Caco-2 (cell line): Measurements from ENCODE around the gene HOXB2. TPM values are rescaled to one million over a fixed set of nuclear protein-coding genes. Genes with fewer than 3 reads are reported as not detected.
A peak's percentile ranks its signal among the peaks of the same experiment; 100 is the strongest.

Experiments
- BruUV-seq: library from RNA; stranded (reverse); fragments of 400-500 nt; replicated peaks from 2 replicates; lab custom pipeline; 2021; lab: Mats Ljungman, UMichigan
- CTCF ChIA-PET: fragments of 300-600 bp; sonication (Branson Sonifier 250); formaldehyde crosslinking; loops from one replicate; lab custom pipeline; 2022; ENCODE audit warnings: antibody characterized with exemption; lab: Charles Lee
- POLR2A ChIA-PET: fragments of 300-600 bp; sonication (Branson Sonifier 250); formaldehyde crosslinking; loops from one replicate; lab custom pipeline; 2022; ENCODE audit warnings: antibody characterized with exemption; lab: Charles Lee
- DNase-seq, 2 experiments: peaks; one replicate each; pipeline versions ENCODE4 v3.0.0 to v3.0.0-alpha.2; 2020 to 2022
- H3K27me3 ChIP-seq: replicated peaks from 2 replicates; pipeline ENCODE4 v1.6.0; 2011; ENCODE audit warnings: low read length; ENCODE audit not compliant: control insufficient read depth, insufficient read depth
- H3K36me3 ChIP-seq: 2 replicates; pipeline ENCODE4 v1.5.1; 2011; ENCODE audit warnings: low read length; ENCODE audit not compliant: control insufficient read depth, insufficient read depth
- H3K4me1 ChIP-seq: fragments of 250-450 bp; sonication (Bioruptor Pico); 2 replicates; pipeline ENCODE4 v1.5.1; 2020; ENCODE audit warnings: mild to moderate bottlenecking
- H3K4me3 ChIP-seq: 2 replicates; pipeline ENCODE4 v1.5.1; 2011; ENCODE audit warnings: low read depth, mild to moderate bottlenecking, control low read depth, low read length
- H3K9me3 ChIP-seq: fragments of 250-450 bp; sonication (Bioruptor Pico); 2 replicates; pipeline ENCODE4 v1.5.1; 2020; ENCODE audit warnings: mild to moderate bottlenecking, moderate library complexity
- H3K27ac Mint-ChIP-seq: one replicate; pipeline ENCODE4 v1.8.0; 2022; ENCODE audit warnings: mixed read lengths; ENCODE audit not compliant: unreplicated experiment
- H3K27me3 Mint-ChIP-seq: one replicate; pipeline ENCODE4 v1.8.0; 2022; ENCODE audit warnings: mixed read lengths; ENCODE audit not compliant: insufficient read depth, unreplicated experiment
- H3K36me3 Mint-ChIP-seq: one replicate; pipeline ENCODE4 v1.8.0; 2022; ENCODE audit warnings: mild to moderate bottlenecking, mixed read lengths; ENCODE audit not compliant: insufficient read depth, unreplicated experiment
- H3K4me1 Mint-ChIP-seq: one replicate; pipeline ENCODE4 v1.8.0; 2022; ENCODE audit warnings: low read depth, mixed read lengths; ENCODE audit not compliant: unreplicated experiment
- H3K4me3 Mint-ChIP-seq: one replicate; pipeline ENCODE4 v1.8.0; 2022; ENCODE audit warnings: mild to moderate bottlenecking, moderate library complexity, mixed read lengths; ENCODE audit not compliant: unreplicated experiment
- H3K9me3 Mint-ChIP-seq: one replicate; pipeline ENCODE4 v1.8.0; 2022; ENCODE audit warnings: mixed read lengths; ENCODE audit not compliant: unreplicated experiment
- intact Hi-C: fragments of 100-400 bp; cut with micrococcal nuclease; formaldehyde crosslinking; loops from one replicate; pipeline ENCODE4 v1.10.0; 2022; ENCODE audit not compliant: unreplicated experiment
- total RNA-seq: library from RNA; stranded (reverse); gene quantifications from 2 replicates; pipeline ENCODE4 v1.2.3, GENCODE V29; 2022
- TF ChIP-seq, protein P1 (sequence below), 2 experiments: fragments of 200-600 bp in 1 of 2; IDR thresholded peaks; 1 replicate in 1 of 2; 2 replicates in 1 of 2; pipeline versions ENCODE4 v1.5.1 to v1.8.0; 2011 to 2022; ENCODE audit warnings: antibody characterized with exemption in 1 of 2, control low read depth in 1 of 2, inconsistent platforms in 1 of 2, low read depth in 1 of 2, low read length in 1 of 2, mild to moderate bottlenecking in 1 of 2, moderate library complexity in 1 of 2; ENCODE audit not compliant: insufficient read depth in 1 of 2, severe bottlenecking in 1 of 2, unreplicated experiment in 1 of 2

HOXB2 gene
- total RNA-seq, 1 experiment from 2014 or later, result 1.1 TPM

- Mint-ChIP-seq H3K36me3 (no peaks in the 10 kb centered on the region), H3K27me3 (no peaks in the 10 kb centered on the region), H3K9me3 (no peaks in the 10 kb centered on the region), H3K4me1 (peaks cover 7% of the 10 kb centered on the region), H3K27ac (no peak overlapping the region), H3K4me3 (no peak overlapping the region)
- Histone ChIP-seq H3K9me3 (no peaks in the 10 kb centered on the region), H3K4me1 (peaks cover 9% of the 10 kb centered on the region), H3K4me3 (no peak overlapping the region), H3K36me3 (no peaks in the 10 kb centered on the region), H3K27me3 (no peaks in the 10 kb centered on the region; the same call in 1 of the 2 replicates)
- ChIA-PET CTCF (no interaction called here), POLR2A (no interaction called here)
- no peak for DNase-seq
- no TSS peak for BruUV-seq
- intact Hi-C loops, result loop anchor here (2.0 kb wide), 1 partner anchor 61 kb away; no protein-coding TSS in a partner anchor
- TF ChIP-seq, protein P1, sequence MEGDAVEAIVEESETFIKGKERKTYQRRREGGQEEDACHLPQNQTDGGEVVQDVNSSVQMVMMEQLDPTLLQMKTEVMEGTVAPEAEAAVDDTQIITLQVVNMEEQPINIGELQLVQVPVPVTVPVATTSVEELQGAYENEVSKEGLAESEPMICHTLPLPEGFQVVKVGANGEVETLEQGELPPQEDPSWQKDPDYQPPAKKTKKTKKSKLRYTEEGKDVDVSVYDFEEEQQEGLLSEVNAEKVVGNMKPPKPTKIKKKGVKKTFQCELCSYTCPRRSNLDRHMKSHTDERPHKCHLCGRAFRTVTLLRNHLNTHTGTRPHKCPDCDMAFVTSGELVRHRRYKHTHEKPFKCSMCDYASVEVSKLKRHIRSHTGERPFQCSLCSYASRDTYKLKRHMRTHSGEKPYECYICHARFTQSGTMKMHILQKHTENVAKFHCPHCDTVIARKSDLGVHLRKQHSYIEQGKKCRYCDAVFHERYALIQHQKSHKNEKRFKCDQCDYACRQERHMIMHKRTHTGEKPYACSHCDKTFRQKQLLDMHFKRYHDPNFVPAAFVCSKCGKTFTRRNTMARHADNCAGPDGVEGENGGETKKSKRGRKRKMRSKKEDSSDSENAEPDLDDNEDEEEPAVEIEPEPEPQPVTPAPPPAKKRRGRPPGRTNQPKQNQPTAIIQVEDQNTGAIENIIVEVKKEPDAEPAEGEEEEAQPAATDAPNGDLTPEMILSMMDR (IDR thresholded peaks at IDR 0.05; ENCODE audit: insufficient read depth in 1 of 2, low read depth in 1 of 2, low read length in 1 of 2, severe bottlenecking in 1 of 2, unreplicated experiment in 1 of 2), result peak in 1 of 2 experiments; percentile 5
Observed at GRCh38 chr17:48553826-48554225, 8.9 kb upstream of the HOXB2 start.

GRCh38 chr17:48553190-48553547, 8.3 kb upstream of the HOXB2 start:
- no peak for DNase-seq
- POLR2A ChIA-PET, result no interaction called here
- peaks cover 7% of the 10 kb centered on the region for H3K4me1 Mint-ChIP-seq

DNA sequence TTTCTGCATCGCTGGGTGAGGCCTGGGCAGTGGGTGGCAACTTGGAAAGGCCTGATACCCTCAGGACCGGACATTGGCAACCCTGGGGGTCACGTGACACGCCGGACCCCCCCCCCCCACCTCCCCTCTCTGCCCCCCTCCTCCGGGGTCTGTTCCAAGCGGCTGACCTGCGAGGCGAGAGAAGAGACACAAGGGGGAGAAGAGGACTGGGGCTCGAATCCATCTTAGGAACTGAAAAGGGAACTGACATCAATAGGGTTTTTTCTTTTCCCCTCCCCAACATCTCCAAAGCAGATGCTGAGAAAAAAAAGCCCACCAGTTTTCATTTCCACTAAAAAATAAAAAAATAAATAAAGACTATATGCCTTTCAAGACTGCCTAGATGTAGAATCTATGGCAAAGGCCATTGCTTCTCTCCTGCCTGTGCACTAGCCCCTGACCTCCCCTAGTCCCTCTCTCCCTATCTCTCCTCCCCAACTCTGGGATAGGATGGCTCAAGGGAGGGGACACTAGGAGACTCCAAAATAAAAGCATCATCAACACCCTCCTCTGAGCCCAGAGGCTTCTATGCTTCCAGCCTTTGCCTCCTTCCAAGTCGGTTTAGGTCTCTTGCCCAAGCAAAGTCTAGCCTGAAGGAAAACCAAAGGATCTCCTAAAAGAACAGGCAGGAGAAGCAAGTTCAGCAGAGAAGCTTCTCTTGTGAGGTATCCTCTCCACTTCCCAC, 7.7 kb upstream of the HOXB2 start:
- Histone ChIP-seq H3K36me3 (no peaks in the 10 kb centered on the region), H3K27me3 (no peaks in the 10 kb centered on the region; the same call in 1 of the 2 replicates), H3K4me1 (peaks cover 9% of the 10 kb centered on the region), H3K4me3 (no peak overlapping the region), H3K9me3 (no peaks in the 10 kb centered on the region)
- Mint-ChIP-seq H3K27ac (no peak overlapping the region), H3K27me3 (no peaks in the 10 kb centered on the region), H3K9me3 (no peaks in the 10 kb centered on the region), H3K4me3 (no peak overlapping the region), H3K36me3 (no peaks in the 10 kb centered on the region), H3K4me1 (peaks cover 7% of the 10 kb centered on the region)
- TF ChIP-seq, protein P1 (IDR thresholded peaks at IDR 0.05; ENCODE audit: insufficient read depth in 1 of 2, low read depth in 1 of 2, low read length in 1 of 2, severe bottlenecking in 1 of 2, unreplicated experiment in 1 of 2), result no peak
- DNase-seq, result no peak
- POLR2A ChIA-PET, result interaction anchor here (0.9 kb wide), 1 partner anchor 47 kb away, joined by 3 read pairs; no protein-coding TSS in a partner anchor
- intact Hi-C loops, result no loop called here
- no TSS peak for BruUV-seq
- CTCF ChIA-PET, result no interaction called here

More at GRCh38 chr17:48553190-48553547, 8.3 kb upstream of the HOXB2 start:
- no TSS peak for BruUV-seq
- CTCF ChIA-PET, result interaction anchor here (0.6 kb wide), 1 partner anchor 142 kb away, joined by 3 read pairs; no protein-coding TSS in a partner anchor
- H3K27ac Mint-ChIP-seq, result no peak overlapping the region
- H3K27me3 Mint-ChIP-seq, result no peaks in the 10 kb centered on the region
- no peaks in the 10 kb centered on the region for H3K36me3 ChIP-seq
- H3K9me3 ChIP-seq, result no peaks in the 10 kb centered on the region
- H3K4me3 Mint-ChIP-seq, result no peak overlapping the region
- no peaks in the 10 kb centered on the region; the same call in 1 of the 2 replicates for H3K27me3 ChIP-seq
- intact Hi-C loops, result no loop called here
- TF ChIP-seq, protein P1 (IDR thresholded peaks at IDR 0.05; ENCODE audit: insufficient read depth in 1 of 2, low read depth in 1 of 2, low read length in 1 of 2, severe bottlenecking in 1 of 2, unreplicated experiment in 1 of 2), result no peak
- H3K9me3 Mint-ChIP-seq, result no peaks in the 10 kb centered on the region
- no peak overlapping the region for H3K4me3 ChIP-seq
- no peaks in the 10 kb centered on the region for H3K36me3 Mint-ChIP-seq
- peaks cover 9% of the 10 kb centered on the region for H3K4me1 ChIP-seq
